A549 (cell line): ENCODE measurements around the gene FAM3A. TPM values are rescaled to one million over a fixed set of nuclear protein-coding genes. Genes with fewer than 3 reads are reported as not detected.
A peak's percentile ranks its signal among the peaks of the same experiment; 100 is the strongest.

ENCODE experiments used
- ATAC-seq, 2 experiments: fragments of 200-7000 bp in 1 of 2; fragments of >200 bp in 1 of 2; cut with Nextera tagmentation in 1 of 2; cut with Tn5 transposase in 1 of 2; 3 replicates each; pipeline versions ENCODE4 v1.8.0 to v1.9.1; 2018 to 2020; ENCODE audit warnings: mild to moderate bottlenecking in 1 of 2, moderate library complexity in 1 of 2
- CTCF ChIA-PET: fragments of 300-600 bp; sonication (Branson Sonifier 250); formaldehyde crosslinking; extraction: SDS; loops from one replicate; lab custom pipeline; 2021; ENCODE audit warnings: antibody characterized with exemption, inconsistent platforms; lab: Yijun Ruan, JAX
- POLR2A ChIA-PET: fragments of 350-600 bp; formaldehyde crosslinking; extraction: SDS; loops from one replicate; lab custom pipeline; 2021; ENCODE audit warnings: antibody characterized with exemption, inconsistent platforms; lab: Yijun Ruan, JAX
- DNase-seq, 2 experiments: peaks; one replicate each; pipeline versions ENCODE4 v3.0.0 to v3.0.0-alpha.2; 2011 to 2016; ENCODE audit warnings: low read depth in 1 of 2, low spot score in 1 of 2
- FAIRE-seq: peaks from 2 replicates; lab custom pipeline; 2011; peaks lifted over from hg19 to GRCh38; lab: Jason Lieb, UNC
- H3K27ac ChIP-seq, 2 experiments: fragments of >200 bp; sonication (Bioruptor Twin); formaldehyde crosslinking; 3 replicates each; pipeline ENCODE4 v1.5.1; 2016 to 2017
- H3K4me1 ChIP-seq: fragments of >200 bp; sonication (Bioruptor Twin); formaldehyde crosslinking; 3 replicates; pipeline ENCODE4 v1.6.1; 2016
- H3K4me2 ChIP-seq: fragments of >200 bp; sonication (Bioruptor Twin); formaldehyde crosslinking; 3 replicates; pipeline ENCODE4 v1.6.1; 2016
- H3K4me3 ChIP-seq: fragments of >200 bp; sonication (Bioruptor Twin); formaldehyde crosslinking; 3 replicates; pipeline ENCODE4 v1.5.1; 2016
- H3K9me3 ChIP-seq: fragments of >200 bp; sonication (Bioruptor Twin); formaldehyde crosslinking; 3 replicates; pipeline ENCODE4 v1.6.1; 2016
- CEBPB ChIP-seq, 2 experiments: fragments of >200 bp in 1 of 2; sonication (Bioruptor Twin) in 1 of 2; formaldehyde crosslinking in 1 of 2; IDR thresholded peaks; 2 replicates each; pipeline ENCODE4 v1.6.1; 2012 to 2016
- EHF ChIP-seq: fragments of 250-450 bp; sonication (Bioruptor Pico); IDR thresholded peaks from 2 replicates; pipeline ENCODE4 v1.5.0; 2020; ENCODE audit warnings: mild to moderate bottlenecking
- FOSL2 ChIP-seq, 2 experiments: fragments of 450-650 bp in 1 of 2; fragments of >200 bp in 1 of 2; sonication (Bioruptor Twin) in 1 of 2; formaldehyde crosslinking; IDR thresholded peaks; 2 replicates each; pipeline versions ENCODE4 v1.5.0 to v1.6.1; 2016 to 2020; ENCODE audit warnings: mild to moderate bottlenecking in 1 of 2, moderate library complexity in 1 of 2
- FOXS1 ChIP-seq: fragments of 250-450 bp; sonication (Bioruptor Pico); IDR thresholded peaks from 2 replicates; pipeline ENCODE4 v1.5.0; 2020; ENCODE audit warnings: mild to moderate bottlenecking, moderate library complexity
- JUN ChIP-seq, 2 experiments: fragments of >200 bp; sonication (Bioruptor Twin); formaldehyde crosslinking; IDR thresholded peaks; 2 replicates in 1 of 2; 3 replicates in 1 of 2; pipeline ENCODE4 v1.6.1; 2016 to 2017
- JUNB ChIP-seq: fragments of >200 bp; sonication (Bioruptor Twin); formaldehyde crosslinking; IDR thresholded peaks from 2 replicates; pipeline ENCODE4 v1.6.1; 2016
- NFE2L2 ChIP-seq: fragments of 150-350 bp; conservative IDR thresholded peaks from 2 replicates; pipeline ENCODE4 v1.6.1; 2014; ENCODE audit warnings: low read length
- NPAS2 ChIP-seq: fragments of 250-450 bp; sonication (Bioruptor Pico); IDR thresholded peaks from 2 replicates; pipeline ENCODE4 v1.8.0; 2022; ENCODE audit warnings: mild to moderate bottlenecking, moderate library complexity, borderline replicate concordance
- NR3C1 ChIP-seq: fragments of >200 bp; sonication (Bioruptor Twin); formaldehyde crosslinking; IDR thresholded peaks from 3 replicates; pipeline ENCODE4 v1.6.1; 2017
- POLR2A ChIP-seq: IDR thresholded peaks from 2 replicates; pipeline ENCODE4 v1.6.1; 2012; ENCODE audit warnings: mild to moderate bottlenecking, low read length
- POLR2AphosphoS2 ChIP-seq: conservative IDR thresholded peaks from 2 replicates; pipeline ENCODE4 v1.6.1; 2012; ENCODE audit warnings: low read length, improper control_type of control experiment, inconsistent platforms
- RAD21 ChIP-seq, 2 experiments: fragments of >200 bp in 1 of 2; sonication (Bioruptor Twin) in 1 of 2; formaldehyde crosslinking in 1 of 2; IDR thresholded peaks in 1 of 2; conservative IDR thresholded peaks in 1 of 2; 2 replicates in 1 of 2; 3 replicates in 1 of 2; pipeline ENCODE4 v1.6.1; 2012 to 2018; ENCODE audit warnings: inconsistent platforms in 1 of 2
- SMC3 ChIP-seq: fragments of >200 bp; sonication (Bioruptor Twin); formaldehyde crosslinking; IDR thresholded peaks from 3 replicates; pipeline ENCODE4 v1.6.1; 2018; ENCODE audit warnings: inconsistent platforms
- ZC3H11A ChIP-seq: fragments of 450-650 bp; IDR thresholded peaks from 2 replicates; pipeline ENCODE4 v1.6.1; 2014; ENCODE audit warnings: antibody characterized with exemption, mild to moderate bottlenecking
- WGBS: methylation state at CpG from one replicate; pipeline ENCODE4 v1.1.6; 2017; ENCODE audit errors: missing lambda C conversion rate; 5-methylcytosine and 5-hydroxymethylcytosine counted together
- polyA plus RNA-seq, 4 experiments: library from polyadenylated mRNA; depleted of rRNA in 3 of 4; stranded (reverse); fragments of >200 nt; fragmentation: RNase III in 1 of 4; extraction: RNeasy Plus Mini Kit Qiagen cat#74134 plus additional on column Dnase treatment in 1 of 4; gene quantifications; 2 replicates in 3 of 4; 3 replicates in 1 of 4; pipeline ENCODE4 v1.2.3, GENCODE V29; 2011 to 2017
- TF ChIP-seq, protein P1 (sequence below): fragments of >200 bp; sonication (Bioruptor Twin); formaldehyde crosslinking; IDR thresholded peaks from 3 replicates; pipeline ENCODE4 v1.5.1; 2016
- TF ChIP-seq, protein P2 (sequence below): fragments of 200-600 bp; sonication (generic); IDR thresholded peaks from 2 replicates; pipeline ENCODE4 v1.6.1; 2016; ENCODE audit warnings: antibody characterized with exemption, mild to moderate bottlenecking, moderate library complexity
- TF ChIP-seq, protein P3 (sequence below): IDR thresholded peaks from 2 replicates; pipeline ENCODE4 v1.6.1; 2012

Gene FAM3A
- polyA plus RNA-seq, 2 of the 4 experiments (the other 2 are of a cell fraction), result 21.7 to 36.7 TPM

DNA sequence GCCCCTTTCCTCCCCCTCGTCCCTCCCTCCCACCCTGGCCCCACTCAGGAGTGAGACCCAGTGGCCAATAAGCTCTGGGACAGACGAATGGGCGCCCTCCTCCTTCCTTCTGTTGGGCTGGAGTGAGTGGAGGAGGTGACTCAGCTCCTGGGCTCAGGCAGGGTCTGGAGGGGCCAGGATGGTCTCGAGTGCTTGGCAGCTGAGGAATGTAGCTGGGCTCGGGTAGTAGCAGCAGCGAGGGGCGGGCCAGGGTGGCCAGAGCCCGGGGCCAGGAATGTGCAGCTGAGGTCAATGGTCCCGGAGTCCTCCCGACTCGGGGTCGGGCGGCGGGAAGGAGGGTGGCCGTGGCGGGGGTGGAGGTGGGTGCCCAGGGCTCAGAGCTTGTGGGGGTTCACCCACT lies 15.6 kb upstream of the FAM3A start (continued):
- TF ChIP-seq, protein P1, sequence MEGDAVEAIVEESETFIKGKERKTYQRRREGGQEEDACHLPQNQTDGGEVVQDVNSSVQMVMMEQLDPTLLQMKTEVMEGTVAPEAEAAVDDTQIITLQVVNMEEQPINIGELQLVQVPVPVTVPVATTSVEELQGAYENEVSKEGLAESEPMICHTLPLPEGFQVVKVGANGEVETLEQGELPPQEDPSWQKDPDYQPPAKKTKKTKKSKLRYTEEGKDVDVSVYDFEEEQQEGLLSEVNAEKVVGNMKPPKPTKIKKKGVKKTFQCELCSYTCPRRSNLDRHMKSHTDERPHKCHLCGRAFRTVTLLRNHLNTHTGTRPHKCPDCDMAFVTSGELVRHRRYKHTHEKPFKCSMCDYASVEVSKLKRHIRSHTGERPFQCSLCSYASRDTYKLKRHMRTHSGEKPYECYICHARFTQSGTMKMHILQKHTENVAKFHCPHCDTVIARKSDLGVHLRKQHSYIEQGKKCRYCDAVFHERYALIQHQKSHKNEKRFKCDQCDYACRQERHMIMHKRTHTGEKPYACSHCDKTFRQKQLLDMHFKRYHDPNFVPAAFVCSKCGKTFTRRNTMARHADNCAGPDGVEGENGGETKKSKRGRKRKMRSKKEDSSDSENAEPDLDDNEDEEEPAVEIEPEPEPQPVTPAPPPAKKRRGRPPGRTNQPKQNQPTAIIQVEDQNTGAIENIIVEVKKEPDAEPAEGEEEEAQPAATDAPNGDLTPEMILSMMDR, result no peak

DNA sequence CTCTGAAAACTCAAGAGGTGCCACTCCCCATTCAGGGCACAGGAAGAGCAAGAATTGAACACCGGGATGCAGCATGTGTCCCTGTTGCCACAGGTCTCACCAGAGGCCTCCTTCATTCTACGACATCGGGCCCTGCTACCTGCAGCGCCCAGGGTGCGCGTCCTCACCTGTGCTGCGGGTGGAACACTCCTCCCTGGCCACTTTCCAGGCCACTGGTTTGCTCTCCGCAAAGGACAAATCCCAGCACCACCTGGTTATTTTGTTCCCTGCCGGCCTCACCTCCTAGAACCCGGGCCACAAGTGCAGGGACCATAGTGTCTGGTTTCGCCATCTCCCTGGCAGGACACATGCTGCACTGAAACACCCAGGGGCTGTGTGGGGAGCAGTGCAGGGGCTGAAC lies 14.3 kb upstream of the FAM3A start:
- FAIRE-seq (no peak), ATAC-seq (no peak), DNase-seq (peak in 1 of 2 experiments; percentile 49)
- TF ChIP-seq, protein P2, sequence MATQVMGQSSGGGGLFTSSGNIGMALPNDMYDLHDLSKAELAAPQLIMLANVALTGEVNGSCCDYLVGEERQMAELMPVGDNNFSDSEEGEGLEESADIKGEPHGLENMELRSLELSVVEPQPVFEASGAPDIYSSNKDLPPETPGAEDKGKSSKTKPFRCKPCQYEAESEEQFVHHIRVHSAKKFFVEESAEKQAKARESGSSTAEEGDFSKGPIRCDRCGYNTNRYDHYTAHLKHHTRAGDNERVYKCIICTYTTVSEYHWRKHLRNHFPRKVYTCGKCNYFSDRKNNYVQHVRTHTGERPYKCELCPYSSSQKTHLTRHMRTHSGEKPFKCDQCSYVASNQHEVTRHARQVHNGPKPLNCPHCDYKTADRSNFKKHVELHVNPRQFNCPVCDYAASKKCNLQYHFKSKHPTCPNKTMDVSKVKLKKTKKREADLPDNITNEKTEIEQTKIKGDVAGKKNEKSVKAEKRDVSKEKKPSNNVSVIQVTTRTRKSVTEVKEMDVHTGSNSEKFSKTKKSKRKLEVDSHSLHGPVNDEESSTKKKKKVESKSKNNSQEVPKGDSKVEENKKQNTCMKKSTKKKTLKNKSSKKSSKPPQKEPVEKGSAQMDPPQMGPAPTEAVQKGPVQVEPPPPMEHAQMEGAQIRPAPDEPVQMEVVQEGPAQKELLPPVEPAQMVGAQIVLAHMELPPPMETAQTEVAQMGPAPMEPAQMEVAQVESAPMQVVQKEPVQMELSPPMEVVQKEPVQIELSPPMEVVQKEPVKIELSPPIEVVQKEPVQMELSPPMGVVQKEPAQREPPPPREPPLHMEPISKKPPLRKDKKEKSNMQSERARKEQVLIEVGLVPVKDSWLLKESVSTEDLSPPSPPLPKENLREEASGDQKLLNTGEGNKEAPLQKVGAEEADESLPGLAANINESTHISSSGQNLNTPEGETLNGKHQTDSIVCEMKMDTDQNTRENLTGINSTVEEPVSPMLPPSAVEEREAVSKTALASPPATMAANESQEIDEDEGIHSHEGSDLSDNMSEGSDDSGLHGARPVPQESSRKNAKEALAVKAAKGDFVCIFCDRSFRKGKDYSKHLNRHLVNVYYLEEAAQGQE, result 0 out of 2 replicates have a peak, but pooled peaks have one; percentile 15
- TF ChIP-seq NFE2L2 (no peak), JUN (IDR thresholded peaks at IDR 0.05) (peak in 1 of 2 experiments; percentile 65; a peak in 1 of 5 replicates)
- ChIA-PET POLR2A (interaction anchor here (1.3 to 1.8 kb wide), 2 partner anchors 11 to 13 kb away, joined by 5 to 7 read pairs; no protein-coding TSS in a partner anchor), CTCF (interaction anchor here (6.4 kb wide), 1 partner anchor 12 kb away, joined by 55 read pairs; no protein-coding TSS in a partner anchor)
- Histone ChIP-seq H3K4me1 (peaks cover 94% of the 10 kb centered on the region), H3K27ac (peak overlapping the region; percentile 98 to 100; a peak in 4 of 6 replicates), H3K4me3 (no peak overlapping the region), H3K9me3 (no peaks in the 10 kb centered on the region), H3K4me2 (no peak overlapping the region)
- 94% methylated on average over 2 of the region's 11 CpGs for WGBS

DNA sequence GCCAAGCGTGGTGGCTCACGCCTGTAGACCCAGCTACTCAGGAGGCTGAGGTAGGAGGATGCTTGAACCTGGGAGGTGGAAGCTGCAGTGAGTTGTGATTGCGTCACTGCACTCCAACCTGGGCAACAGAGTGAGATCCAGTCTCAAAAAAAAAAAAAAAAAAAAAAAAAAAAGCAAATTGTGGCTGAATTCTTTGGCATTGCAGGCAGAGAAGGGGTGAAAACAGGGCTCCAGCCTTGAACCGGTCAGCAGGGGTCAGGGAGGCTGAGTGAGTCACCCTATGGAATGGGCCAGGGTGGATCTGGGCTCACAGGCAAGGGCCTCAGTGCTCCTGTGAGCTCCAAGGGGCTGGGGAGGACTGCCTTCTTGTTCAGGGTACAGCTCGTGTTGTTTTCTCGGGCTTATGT lies 13.2 kb upstream of the FAM3A start:
- TF ChIP-seq CEBPB (IDR thresholded peaks at IDR 0.05), result peak; percentile 75 to 89
- TF ChIP-seq FOSL2 (IDR thresholded peaks at IDR 0.05), result 0 out of 2 replicates have a peak, but pooled peaks have one; percentile 16
- TF ChIP-seq FOSL2 (CRISPR knock-in tag; IDR thresholded peaks at IDR 0.05), result peak; percentile 53; the same call in 1 of the 2 replicates
- no peak for TF ChIP-seq FOXS1 (CRISPR knock-in tag)
- TF ChIP-seq, protein P3, sequence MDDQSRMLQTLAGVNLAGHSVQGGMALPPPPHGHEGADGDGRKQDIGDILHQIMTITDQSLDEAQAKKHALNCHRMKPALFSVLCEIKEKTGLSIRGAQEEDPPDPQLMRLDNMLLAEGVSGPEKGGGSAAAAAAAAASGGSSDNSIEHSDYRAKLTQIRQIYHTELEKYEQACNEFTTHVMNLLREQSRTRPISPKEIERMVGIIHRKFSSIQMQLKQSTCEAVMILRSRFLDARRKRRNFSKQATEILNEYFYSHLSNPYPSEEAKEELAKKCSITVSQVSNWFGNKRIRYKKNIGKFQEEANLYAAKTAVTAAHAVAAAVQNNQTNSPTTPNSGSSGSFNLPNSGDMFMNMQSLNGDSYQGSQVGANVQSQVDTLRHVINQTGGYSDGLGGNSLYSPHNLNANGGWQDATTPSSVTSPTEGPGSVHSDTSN, result peak; percentile 82
- TF ChIP-seq, protein P2, result no peak
- TF ChIP-seq ZC3H11A, result no peak
- TF ChIP-seq NPAS2 (CRISPR knock-in tag), result no peak
- no peak for TF ChIP-seq EHF
- no peak for TF ChIP-seq JUNB
- TF ChIP-seq RAD21 (conservative IDR thresholded peaks at IDR 0.05 in 1 of 2, IDR thresholded peaks at IDR 0.05 in 1 of 2), result no peak
- TF ChIP-seq POLR2A, result no peak
- no peak for TF ChIP-seq SMC3
- no peak for TF ChIP-seq POLR2AphosphoS2
- no peak for TF ChIP-seq NR3C1
- CTCF ChIA-PET, result no interaction called here
- Histone ChIP-seq H3K4me3 (no peak overlapping the region), H3K4me2 (no peak overlapping the region), H3K9me3 (no peaks in the 10 kb centered on the region), H3K27ac (peak overlapping the region; percentile 48 to 98; a peak in 4 of 6 replicates), H3K4me1 (peaks cover 91% of the 10 kb centered on the region)
- ATAC-seq (peak; percentile 15 to 16; a peak in 5 of 6 replicates), DNase-seq (peak in 1 of 2 experiments; percentile 80), FAIRE-seq (no peak)
- 68% methylated on average over 6 of the region's 6 CpGs for WGBS
- POLR2A ChIA-PET, result interaction anchor here (1.3 to 1.8 kb wide), 2 partner anchors 12 to 14 kb away, joined by 5 to 7 read pairs; no protein-coding TSS in a partner anchor
